Endodermal cell (in vitro differentiated cells): ENCODE results near the gene RUFY1. TPM values are rescaled to one million over a fixed set of nuclear protein-coding genes. Genes with fewer than 3 reads are reported as not detected.
"Not testable (repeated sequence)": the region's sequence is repeated elsewhere in the genome, so short reads cannot be mapped to it uniquely, and the experiment has no call there.

Source experiments
- DNase-seq: peaks from one replicate; pipeline ENCODE4 v3.0.0-alpha.2; 2017
- H3K27ac ChIP-seq: 2 replicates; pipeline ENCODE4 v1.5.1; 2013; ENCODE audit warnings: mild to moderate bottlenecking, low read depth, low read length, moderate library complexity
- H3K27me3 ChIP-seq: 2 replicates; pipeline ENCODE4 v1.6.1; 2013; ENCODE audit warnings: mild to moderate bottlenecking, low read length, moderate library complexity; ENCODE audit not compliant: insufficient read depth, control insufficient read depth, poor library complexity, severe bottlenecking
- H3K36me3 ChIP-seq: 2 replicates; pipeline ENCODE4 v1.7.0; 2013; ENCODE audit warnings: mild to moderate bottlenecking, low read length, moderate library complexity; ENCODE audit not compliant: control insufficient read depth, insufficient read depth
- H3K4me1 ChIP-seq: one replicate; pipeline ENCODE4 v1.7.0; 2013; ENCODE audit warnings: low read length; ENCODE audit not compliant: control insufficient read depth, insufficient read depth
- H3K4me3 ChIP-seq: 2 replicates; pipeline ENCODE4 v1.5.1; 2013; ENCODE audit warnings: mild to moderate bottlenecking, low read length, moderate library complexity
- H3K9ac ChIP-seq: 2 replicates; pipeline ENCODE4 v1.6.1; 2013; ENCODE audit warnings: mild to moderate bottlenecking, low read length, moderate library complexity; ENCODE audit not compliant: poor library complexity, severe bottlenecking; ENCODE audit errors: extremely low read depth
- H3K9me3 ChIP-seq: 2 replicates; pipeline ENCODE4 v1.6.1; 2013; ENCODE audit warnings: mild to moderate bottlenecking, low read length, moderate library complexity; ENCODE audit not compliant: control insufficient read depth
- H3K27ac Mint-ChIP-seq: 2 replicates; pipeline ENCODE4 v1.8.0; 2020; ENCODE audit warnings: mixed read lengths
- H3K27me3 Mint-ChIP-seq: 2 replicates; pipeline ENCODE4 v1.8.0; 2021; ENCODE audit warnings: mild to moderate bottlenecking, mixed read lengths; ENCODE audit not compliant: insufficient read depth
- H3K36me3 Mint-ChIP-seq: 2 replicates; pipeline ENCODE4 v1.8.0; 2020; ENCODE audit warnings: low read depth, mixed read lengths
- H3K4me1 Mint-ChIP-seq: 2 replicates; pipeline ENCODE4 v1.8.0; 2020; ENCODE audit warnings: mixed read lengths
- H3K4me3 Mint-ChIP-seq: 2 replicates; pipeline ENCODE4 v1.8.0; 2020; ENCODE audit warnings: mild to moderate bottlenecking, moderate library complexity, mixed read lengths
- H3K9me3 Mint-ChIP-seq: 2 replicates; pipeline ENCODE4 v1.8.0; 2020; ENCODE audit warnings: mild to moderate bottlenecking, mixed read lengths
- WGBS, 2 experiments: methylation state at CpG; one replicate each; pipeline versions ENCODE4 v1.1.5 to v1.1.7; 2013; ENCODE audit warnings: missing lambda C conversion rate in 2 of 2, mixed read lengths in 1 of 2; ENCODE audit not compliant: insufficient coverage in 1 of 2, insufficient read length in 1 of 2; 5-methylcytosine and 5-hydroxymethylcytosine counted together
- total RNA-seq, 2 donors: library from RNA; stranded (reverse); fragmentation: NEBNext Ultra II Directional in 1 of 2; extraction: Animal tissue kit (Norgen Biotek cat#: 25700) in 1 of 2; gene quantifications; 2 replicates in 1 of 2; 3 replicates in 1 of 2; pipeline ENCODE4 v1.2.1, GENCODE V29; 2021
- TF ChIP-seq, protein P1 (sequence below): fragments of 200-600 bp; sonication (generic); conservative IDR thresholded peaks from 2 replicates; pipeline ENCODE4 v1.5.0; 2021; ENCODE audit warnings: antibody characterized with exemption, mild to moderate bottlenecking

Gene RUFY1
- total RNA-seq, 2 donors from 2014 or later = 45.7 to 74.0 TPM

DNA sequence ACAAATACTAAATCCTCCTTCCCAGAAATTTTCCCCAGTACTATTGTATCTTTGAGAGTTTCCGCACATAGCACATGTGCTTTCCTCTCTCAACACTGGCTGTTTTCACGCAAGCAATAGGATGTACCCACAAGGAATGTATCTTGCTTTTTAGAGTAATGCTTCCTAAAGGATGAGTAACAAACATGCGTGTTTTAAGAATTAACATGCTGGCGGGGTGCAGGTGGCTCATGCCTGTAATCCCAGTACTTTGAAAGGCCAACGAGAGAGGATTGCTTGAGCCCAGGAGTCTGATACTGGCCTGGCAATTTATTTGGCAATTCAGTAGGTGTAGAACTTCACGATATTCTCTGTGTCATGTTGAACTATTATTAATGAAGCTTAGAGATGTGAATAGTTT is 4.6 kb downstream of the RUFY1 start:
- Histone ChIP-seq H3K36me3 (peaks cover 10% of the 10 kb centered on the region), H3K9me3 (no peaks in the 10 kb centered on the region), H3K9ac (no peak overlapping the region), H3K27ac (no peak overlapping the region), H3K4me1 (peaks cover under 1% of the 10 kb centered on the region), H3K4me3 (no peak overlapping the region), H3K27me3 (no peaks in the 10 kb centered on the region)
- H3K4me3 Mint-ChIP-seq = no peak overlapping the region
- H3K4me1 Mint-ChIP-seq = peaks cover 21% of the 10 kb centered on the region
- DNase-seq = no peak
- no peak overlapping the region for H3K27ac Mint-ChIP-seq
- H3K36me3 Mint-ChIP-seq = peaks cover 26% of the 10 kb centered on the region
- no peaks in the 10 kb centered on the region for H3K9me3 Mint-ChIP-seq
- WGBS, 2 experiments = 95 to 97% methylated on average over 6 of the region's 6 CpGs
- H3K27me3 Mint-ChIP-seq = no peaks in the 10 kb centered on the region
- TF ChIP-seq, protein P1, sequence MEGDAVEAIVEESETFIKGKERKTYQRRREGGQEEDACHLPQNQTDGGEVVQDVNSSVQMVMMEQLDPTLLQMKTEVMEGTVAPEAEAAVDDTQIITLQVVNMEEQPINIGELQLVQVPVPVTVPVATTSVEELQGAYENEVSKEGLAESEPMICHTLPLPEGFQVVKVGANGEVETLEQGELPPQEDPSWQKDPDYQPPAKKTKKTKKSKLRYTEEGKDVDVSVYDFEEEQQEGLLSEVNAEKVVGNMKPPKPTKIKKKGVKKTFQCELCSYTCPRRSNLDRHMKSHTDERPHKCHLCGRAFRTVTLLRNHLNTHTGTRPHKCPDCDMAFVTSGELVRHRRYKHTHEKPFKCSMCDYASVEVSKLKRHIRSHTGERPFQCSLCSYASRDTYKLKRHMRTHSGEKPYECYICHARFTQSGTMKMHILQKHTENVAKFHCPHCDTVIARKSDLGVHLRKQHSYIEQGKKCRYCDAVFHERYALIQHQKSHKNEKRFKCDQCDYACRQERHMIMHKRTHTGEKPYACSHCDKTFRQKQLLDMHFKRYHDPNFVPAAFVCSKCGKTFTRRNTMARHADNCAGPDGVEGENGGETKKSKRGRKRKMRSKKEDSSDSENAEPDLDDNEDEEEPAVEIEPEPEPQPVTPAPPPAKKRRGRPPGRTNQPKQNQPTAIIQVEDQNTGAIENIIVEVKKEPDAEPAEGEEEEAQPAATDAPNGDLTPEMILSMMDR = no peak

DNA sequence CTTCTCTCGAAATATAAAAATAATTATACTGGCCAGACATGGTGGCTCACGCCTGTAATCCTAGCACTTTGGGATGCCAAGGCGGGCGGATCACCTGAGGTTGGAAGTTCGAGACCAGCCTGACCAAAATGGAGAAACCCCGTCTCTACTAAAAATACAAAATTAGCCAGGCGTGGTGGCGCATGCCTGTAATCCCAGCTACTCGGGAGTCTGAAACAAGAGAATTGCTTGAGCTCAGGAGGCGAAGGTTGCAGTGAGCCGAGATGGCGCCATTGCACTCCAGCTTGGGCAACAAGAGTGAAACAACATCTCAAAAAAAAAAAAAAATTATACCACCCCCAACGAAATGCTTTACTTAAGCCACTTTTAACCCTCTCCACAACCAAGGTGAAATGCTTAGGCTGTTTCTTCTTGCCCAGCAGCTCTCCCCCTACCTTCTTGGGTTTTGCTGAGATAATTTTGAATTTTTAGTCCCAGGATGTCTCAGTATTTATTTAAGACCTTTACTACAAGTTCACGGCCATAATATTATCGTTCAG is 8.0 kb downstream of the RUFY1 start:
- H3K27ac Mint-ChIP-seq = peak overlapping the region; percentile 98
- not testable (repeated sequence) for H3K9me3 ChIP-seq, H3K27ac ChIP-seq, H3K9me3 Mint-ChIP-seq, H3K4me1 ChIP-seq, H3K27me3 Mint-ChIP-seq, DNase-seq, H3K27me3 ChIP-seq
- Histone ChIP-seq H3K4me3 (peak overlapping the region; percentile 95), H3K9ac (peak overlapping the region; percentile 94), H3K36me3 (peaks cover 30% of the 10 kb centered on the region)
- H3K4me3 Mint-ChIP-seq = peak overlapping the region; percentile 80
- H3K36me3 Mint-ChIP-seq = peaks cover 39% of the 10 kb centered on the region
- peaks cover 13% of the 10 kb centered on the region for H3K4me1 Mint-ChIP-seq
- 85 to 99% methylated on average over 8 to 13 of the region's 15 CpGs for WGBS, 2 experiments

DNA sequence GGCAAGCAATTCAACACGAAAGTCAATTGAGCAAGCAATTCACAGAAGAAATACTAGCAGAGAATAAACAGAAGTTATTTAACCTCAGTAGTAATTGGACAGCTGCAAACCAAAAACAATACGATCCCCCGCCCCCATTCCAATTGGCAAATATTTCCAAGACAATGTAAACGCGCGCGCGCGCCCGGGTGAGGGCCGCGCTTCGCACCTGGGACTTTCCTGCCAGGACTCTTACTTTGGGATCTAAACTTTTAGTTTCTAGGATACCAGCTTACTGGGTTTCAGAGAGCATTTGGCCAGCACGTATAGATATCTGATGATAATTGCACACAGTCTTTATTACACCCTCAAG is 8.6 kb downstream of the RUFY1 start:
- H3K4me3 Mint-ChIP-seq = peak overlapping the region; percentile 80
- Histone ChIP-seq H3K36me3 (peaks cover 34% of the 10 kb centered on the region), H3K9ac (peak overlapping the region; percentile 94), H3K4me1 (peaks cover 3% of the 10 kb centered on the region), H3K27ac (peak overlapping the region; percentile 94), H3K9me3 (no peaks in the 10 kb centered on the region), H3K4me3 (peak overlapping the region; percentile 95), H3K27me3 (no peaks in the 10 kb centered on the region)
- peaks cover 42% of the 10 kb centered on the region for H3K36me3 Mint-ChIP-seq
- TF ChIP-seq, protein P1 = no peak
- peak; percentile 85 for DNase-seq
- peak overlapping the region; percentile 98 for H3K27ac Mint-ChIP-seq
- 4 to 5% methylated on average over 14 of the region's 14 CpGs for WGBS, 2 experiments
- no peaks in the 10 kb centered on the region for H3K9me3 Mint-ChIP-seq
- peaks cover 11% of the 10 kb centered on the region for H3K4me1 Mint-ChIP-seq
- H3K27me3 Mint-ChIP-seq = no peaks in the 10 kb centered on the region
